ENCODE data around the gene PXK. TPM values are rescaled to one million over a fixed set of nuclear protein-coding genes. Genes with fewer than 3 reads are reported as not detected.

The PXK gene
- total and polyA plus RNA-seq, 12 donors, result 5.6 to 40.5 (median 25.3) TPM

DNA sequence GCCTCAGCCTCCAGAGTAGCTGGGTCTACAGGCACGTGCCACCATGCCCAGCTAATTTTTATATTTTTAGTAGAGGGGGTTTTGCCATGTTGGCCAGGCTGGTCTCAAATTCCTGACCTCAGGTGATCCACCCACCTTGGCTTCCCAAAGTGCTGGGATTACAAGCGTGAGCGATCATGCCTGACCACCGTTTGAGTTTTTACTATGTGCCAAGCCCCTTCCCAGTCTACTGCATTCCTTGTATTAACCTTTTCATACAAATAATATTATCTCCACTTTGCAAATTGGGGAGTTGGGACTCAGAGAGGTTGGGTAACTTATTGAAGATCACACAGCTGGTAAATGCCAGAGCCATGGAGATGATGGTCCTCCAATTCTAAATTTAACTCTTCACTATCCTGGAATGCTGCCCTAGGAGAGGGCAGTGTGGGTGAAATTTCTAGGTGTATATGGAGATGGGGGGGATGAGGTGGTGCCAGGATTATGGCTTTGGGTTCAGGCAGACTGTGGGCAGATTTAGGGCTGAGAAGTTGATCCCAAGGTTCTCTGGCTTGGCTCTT lies 1.0 kb upstream of the PXK start:
- Histone ChIP-seq H3K9me3 (replicated peaks in 1 of 3) (no peaks in the 10 kb centered on the region), H3K4me1 (replicated peaks in 1 of 2) (peaks cover 10 to 26% of the 10 kb centered on the region in 2 donors), H3K36me3 (replicated peaks in 1 of 2) (no peaks in the 10 kb centered on the region), H3K4me3 (no peak overlapping the region), H3K27ac (no peak overlapping the region), H3K27me3 (no peaks in the 10 kb centered on the region)
- DNase-seq, result no peak
- WGBS, 4 donors, result 73 to 90% (median 84%) methylated on average over 4 of the region's 4 CpGs
- TF ChIP-seq, protein P1, sequence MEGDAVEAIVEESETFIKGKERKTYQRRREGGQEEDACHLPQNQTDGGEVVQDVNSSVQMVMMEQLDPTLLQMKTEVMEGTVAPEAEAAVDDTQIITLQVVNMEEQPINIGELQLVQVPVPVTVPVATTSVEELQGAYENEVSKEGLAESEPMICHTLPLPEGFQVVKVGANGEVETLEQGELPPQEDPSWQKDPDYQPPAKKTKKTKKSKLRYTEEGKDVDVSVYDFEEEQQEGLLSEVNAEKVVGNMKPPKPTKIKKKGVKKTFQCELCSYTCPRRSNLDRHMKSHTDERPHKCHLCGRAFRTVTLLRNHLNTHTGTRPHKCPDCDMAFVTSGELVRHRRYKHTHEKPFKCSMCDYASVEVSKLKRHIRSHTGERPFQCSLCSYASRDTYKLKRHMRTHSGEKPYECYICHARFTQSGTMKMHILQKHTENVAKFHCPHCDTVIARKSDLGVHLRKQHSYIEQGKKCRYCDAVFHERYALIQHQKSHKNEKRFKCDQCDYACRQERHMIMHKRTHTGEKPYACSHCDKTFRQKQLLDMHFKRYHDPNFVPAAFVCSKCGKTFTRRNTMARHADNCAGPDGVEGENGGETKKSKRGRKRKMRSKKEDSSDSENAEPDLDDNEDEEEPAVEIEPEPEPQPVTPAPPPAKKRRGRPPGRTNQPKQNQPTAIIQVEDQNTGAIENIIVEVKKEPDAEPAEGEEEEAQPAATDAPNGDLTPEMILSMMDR (IDR thresholded peaks at IDR 0.05), result no peak
- intact Hi-C loops (cut with DNase I), result loop anchor here in 1 of 2 donors (10.0 kb wide), 1 partner anchor 53 kb away; no protein-coding TSS in a partner anchor

- Histone ChIP-seq H3K4me1 (replicated peaks in 1 of 2) (peaks cover 10 to 32% of the 10 kb centered on the region in 2 donors), H3K9me3 (replicated peaks in 1 of 3) (no peaks in the 10 kb centered on the region), H3K27ac (peak overlapping the region in 3 of 5 donors; percentile 44 to 70 (median 62)), H3K36me3 (replicated peaks in 1 of 2) (no peaks in the 10 kb centered on the region), H3K4me3 (peak overlapping the region in 3 of 4 donors; percentile 37 to 89 (median 54)), H3K27me3 (no peaks in the 10 kb centered on the region)
- intact Hi-C loops (cut with DNase I), result loop anchor here in 1 of 2 donors (10.0 kb wide), 1 partner anchor 51 kb away; no protein-coding TSS in a partner anchor
- DNase-seq, result peak in 3 of 7 donors; percentile 20 to 23 (median 22)
- TF ChIP-seq POLR2A (IDR thresholded peaks at IDR 0.05), result no peak
- TF ChIP-seq, protein P1 (IDR thresholded peaks at IDR 0.05), result no peak
- 0 to 1% (median 0%) methylated on average over 11 to 37 of the region's 37 CpGs for WGBS, 4 donors
Observed at GRCh38 chr3:58333206-58334012, 717 bp downstream of the PXK start.

DNA sequence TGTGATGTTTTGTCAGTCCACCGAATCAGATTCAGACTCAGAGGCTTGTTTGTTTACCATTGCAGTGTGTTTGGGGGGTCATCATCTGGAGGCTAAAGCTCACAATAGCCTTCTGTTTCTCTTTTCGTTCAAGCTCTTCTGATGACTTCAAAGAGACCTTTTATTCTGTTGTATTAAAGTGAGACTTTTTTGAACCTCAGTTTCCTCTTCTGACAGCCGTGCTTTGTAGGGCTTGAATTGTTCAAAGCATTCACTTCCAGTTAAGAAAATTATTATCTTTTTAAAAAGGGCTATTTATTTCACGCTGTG lies 1.3 kb downstream of the PXK start:
- Histone ChIP-seq H3K4me1 (replicated peaks in 1 of 2) (peaks cover 10 to 32% of the 10 kb centered on the region in 2 donors), H3K27me3 (no peaks in the 10 kb centered on the region), H3K4me3 (peak overlapping the region in 1 of 4 donors; percentile 89), H3K9me3 (replicated peaks in 1 of 3) (no peaks in the 10 kb centered on the region), H3K27ac (no peak overlapping the region), H3K36me3 (replicated peaks in 1 of 2) (no peaks in the 10 kb centered on the region)
- TF ChIP-seq, protein P1 (IDR thresholded peaks at IDR 0.05), result no peak
- no peak for TF ChIP-seq POLR2A (IDR thresholded peaks at IDR 0.05)
- intact Hi-C loops (cut with DNase I), result loop anchor here in 1 of 2 donors (10.0 kb wide), 1 partner anchor 51 kb away; no protein-coding TSS in a partner anchor
- 30 to 46% (median 37%) methylated on average over 4 of the region's 4 CpGs for WGBS, 4 donors
- DNase-seq, result no peak

GRCh38 chr3:58334506-58334884 lies 1.8 kb downstream of the PXK start:
- Histone ChIP-seq H3K4me3 (peak overlapping the region in 1 of 4 donors; percentile 89), H3K36me3 (replicated peaks in 1 of 2) (no peaks in the 10 kb centered on the region), H3K27ac (peak overlapping the region in 1 of 5 donors; percentile 52), H3K9me3 (replicated peaks in 1 of 3) (no peaks in the 10 kb centered on the region), H3K27me3 (no peaks in the 10 kb centered on the region), H3K4me1 (replicated peaks in 1 of 2) (peaks cover 10 to 32% of the 10 kb centered on the region in 2 donors)
- DNase-seq, result no peak
- intact Hi-C loops (cut with DNase I), result loop anchor here in 1 of 2 donors (10.0 kb wide), 1 partner anchor 50 kb away; no protein-coding TSS in a partner anchor
- TF ChIP-seq, protein P1 (IDR thresholded peaks at IDR 0.05), result no peak
- no peak for TF ChIP-seq POLR2A (IDR thresholded peaks at IDR 0.05)
- 79 to 91% (median 86%) methylated on average over 1 of the region's 1 CpG for WGBS, 4 donors
